Stimulated activated CD4-positive, alpha-beta T cell treated with anti-CD3 and anti-CD28 coated beads, TNF-alpha, amount 100 ng/mL, for 4 hours (primary cell): ENCODE results near the gene GABRR1.

Experiments used
- DNase-seq, 3 experiments: peaks; one replicate each; pipeline ENCODE4 v3.0.0-alpha.2; 2020; ENCODE audit warnings: low read depth in 3 of 3

GABRR1 gene

DNA sequence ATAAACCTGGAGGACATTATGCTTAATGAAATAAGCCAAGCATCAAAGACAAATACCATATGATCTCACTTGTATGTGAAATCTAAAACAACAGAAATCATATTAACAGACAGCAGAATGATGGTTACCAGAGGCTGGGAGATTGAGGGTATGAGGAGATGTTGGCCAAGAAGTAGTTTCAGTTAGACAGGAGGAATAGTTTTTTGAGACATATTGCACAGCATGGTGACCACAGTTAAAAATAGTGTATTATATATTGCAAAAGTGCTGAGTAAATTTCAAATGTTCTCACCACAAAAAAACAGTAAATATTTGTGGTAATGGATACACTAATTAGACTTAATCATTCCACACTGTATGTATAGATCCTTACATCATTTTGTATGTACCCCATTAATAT is 1.8 kb downstream of the GABRR1 start:
- no peak for DNase-seq

- no peak for DNase-seq
Observed at GRCh38 chr6:89214197-89214596, 3.0 kb downstream of the GABRR1 start.

- no peak for DNase-seq
Observed at GRCh38 chr6:89212472-89212871, 4.7 kb downstream of the GABRR1 start.

DNA sequence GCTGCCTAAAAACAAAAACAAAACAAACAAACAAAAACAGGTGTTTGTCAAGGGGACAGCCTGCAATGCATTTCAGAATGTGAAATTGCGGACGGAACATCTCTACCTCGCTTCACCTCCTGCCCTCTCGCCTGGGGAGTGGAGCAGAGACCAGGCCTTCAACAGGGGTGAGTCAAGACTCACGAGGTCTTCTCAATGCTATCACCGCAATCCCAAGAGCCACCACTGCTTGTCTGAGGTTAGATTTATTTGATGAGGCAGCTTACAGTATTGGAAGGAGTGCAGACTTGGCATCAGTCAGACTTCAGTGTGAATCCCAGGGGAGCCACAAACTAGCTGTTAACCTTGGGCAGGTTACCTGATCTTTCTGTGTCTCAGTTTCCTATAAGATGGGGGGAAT is 7.7 kb downstream of the GABRR1 start:
- no peak for DNase-seq

- no peak for DNase-seq
Observed at GRCh38 chr6:89208551-89208950, 8.6 kb downstream of the GABRR1 start.

GRCh38 chr6:89205819-89206218 is 11.3 kb downstream of the GABRR1 start:
- DNase-seq, result no peak

- no peak for DNase-seq
Observed at GRCh38 chr6:89204096-89204495, 13.1 kb downstream of the GABRR1 start.

DNA sequence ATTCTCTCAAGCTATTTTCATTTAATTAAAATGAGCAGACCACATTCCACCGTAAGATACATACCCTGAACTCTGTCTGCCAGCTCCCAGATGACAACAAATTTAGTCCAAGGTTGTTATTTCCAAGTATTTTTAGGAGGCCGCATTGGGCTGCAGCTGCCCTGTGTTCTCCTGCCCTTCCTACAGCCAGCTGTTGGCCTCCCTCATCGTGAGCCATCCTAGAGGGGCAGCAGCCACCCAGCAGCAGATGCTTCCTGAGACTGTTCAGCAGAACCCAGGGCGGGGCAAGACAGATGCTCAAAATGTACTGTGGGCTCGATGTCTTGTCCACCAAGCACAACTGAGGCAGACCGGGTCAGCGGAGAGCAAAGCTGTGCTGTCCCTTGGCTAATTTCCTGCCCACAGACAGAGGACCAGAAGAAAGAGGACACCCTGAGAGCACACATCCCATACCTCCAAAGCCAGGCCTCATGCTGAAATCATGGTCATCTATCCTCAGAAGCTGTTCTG is 16.4 kb downstream of the GABRR1 start:
- no peak for DNase-seq

- DNase-seq, result no peak
Observed at GRCh38 chr6:89199579-89199978, 17.6 kb downstream of the GABRR1 start.

- DNase-seq, result no peak
Observed at GRCh38 chr6:89198235-89198634, 18.9 kb downstream of the GABRR1 start.

GRCh38 chr6:89197141-89197540 is 20.0 kb downstream of the GABRR1 start:
- no peak for DNase-seq

DNA sequence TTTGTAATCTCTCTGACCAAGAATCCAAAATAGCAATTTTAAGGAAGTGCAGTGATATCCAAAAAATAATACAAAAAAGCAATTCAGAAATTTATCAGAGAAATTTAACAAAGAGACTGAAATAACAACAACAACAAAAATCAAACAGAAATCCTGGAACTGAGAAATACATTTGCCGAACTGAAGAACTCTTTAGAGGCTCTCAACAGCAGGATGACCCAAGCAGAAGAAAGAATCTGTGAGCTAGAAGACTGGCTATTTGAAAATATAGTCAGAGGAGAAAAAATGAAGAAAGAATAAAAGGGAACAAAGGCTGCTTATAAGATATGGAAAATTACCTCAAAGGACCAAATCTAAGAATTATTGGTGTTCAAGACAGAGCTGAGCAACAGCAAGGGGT is 22.6 kb downstream of the GABRR1 start:
- DNase-seq, result no peak

DNA sequence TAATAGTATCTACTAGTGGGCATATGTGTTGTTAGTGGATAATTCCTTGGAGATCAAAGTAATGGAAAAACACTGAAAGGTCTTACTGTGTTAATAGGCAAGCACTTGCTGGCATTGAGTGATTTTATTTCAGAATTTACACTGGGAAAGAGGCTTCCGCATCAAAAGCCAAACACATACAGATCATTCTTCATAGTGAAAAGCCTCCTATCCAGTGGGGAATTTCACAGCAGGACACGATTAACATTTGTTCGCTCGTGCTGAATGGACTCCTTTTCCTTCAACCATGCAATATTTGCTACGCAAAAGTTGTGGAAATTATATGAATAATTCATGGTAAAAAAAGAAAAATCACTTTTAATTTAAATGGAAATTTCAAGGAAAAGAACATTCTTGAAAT is 26.4 kb downstream of the GABRR1 start:
- DNase-seq, result no peak

DNA sequence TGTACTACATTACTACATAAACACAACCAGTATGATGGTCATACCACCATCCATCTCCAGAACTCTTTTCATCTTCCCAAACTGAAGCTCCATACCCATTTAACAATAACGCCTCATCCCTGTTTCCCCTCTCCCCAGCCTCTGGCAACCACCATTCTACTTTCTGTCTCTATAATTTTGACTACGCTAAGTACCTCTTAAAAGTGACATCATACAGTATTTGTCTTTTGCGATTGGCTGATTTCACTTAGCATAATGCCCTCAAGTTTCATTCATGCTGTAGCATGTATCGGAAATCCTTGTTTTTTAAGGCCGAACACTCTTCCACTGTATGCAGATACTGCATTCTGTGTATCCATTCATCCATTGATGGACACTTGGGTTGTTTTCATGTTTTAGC is 29.7 kb downstream of the GABRR1 start:
- no peak for DNase-seq

- DNase-seq, result no peak
Observed at GRCh38 chr6:89186762-89187161, 30.4 kb downstream of the GABRR1 start.

- DNase-seq, result no peak
Observed at GRCh38 chr6:89184344-89184743, 32.8 kb downstream of the GABRR1 start.

DNA sequence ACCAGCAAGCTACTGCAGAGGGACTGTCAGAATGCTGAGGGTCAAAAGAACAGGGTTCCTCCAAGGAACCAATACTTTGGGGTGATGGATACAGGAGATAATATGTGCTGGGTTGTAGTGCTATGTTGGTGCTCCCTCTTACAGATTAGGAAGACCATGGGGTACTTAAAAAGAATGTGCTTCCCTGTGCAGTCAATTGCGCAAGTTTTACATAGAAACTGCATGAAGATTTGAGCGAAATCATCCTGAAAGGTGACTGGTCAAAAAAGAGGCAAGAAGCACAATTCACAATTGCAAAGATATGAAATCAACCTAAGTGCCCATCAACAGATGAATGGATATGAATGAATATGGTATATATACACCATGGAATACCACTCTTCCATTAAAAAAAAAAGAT is 33.9 kb downstream of the GABRR1 start:
- no peak for DNase-seq

GRCh38 chr6:89180971-89181370 is 36.2 kb downstream of the GABRR1 start:
- DNase-seq, result no peak

- DNase-seq, result no peak
Observed at GRCh38 chr6:89180112-89180511, 37.0 kb downstream of the GABRR1 start.

- no peak for DNase-seq
Observed at GRCh38 chr6:89173634-89174033, 43.5 kb downstream of the GABRR1 start.

- no peak for DNase-seq
Observed at GRCh38 chr6:89172131-89172530, 45.0 kb downstream of the GABRR1 start.

GRCh38 chr6:89162047-89162371 is 55.1 kb downstream of the GABRR1 start:
- no peak for DNase-seq

DNA sequence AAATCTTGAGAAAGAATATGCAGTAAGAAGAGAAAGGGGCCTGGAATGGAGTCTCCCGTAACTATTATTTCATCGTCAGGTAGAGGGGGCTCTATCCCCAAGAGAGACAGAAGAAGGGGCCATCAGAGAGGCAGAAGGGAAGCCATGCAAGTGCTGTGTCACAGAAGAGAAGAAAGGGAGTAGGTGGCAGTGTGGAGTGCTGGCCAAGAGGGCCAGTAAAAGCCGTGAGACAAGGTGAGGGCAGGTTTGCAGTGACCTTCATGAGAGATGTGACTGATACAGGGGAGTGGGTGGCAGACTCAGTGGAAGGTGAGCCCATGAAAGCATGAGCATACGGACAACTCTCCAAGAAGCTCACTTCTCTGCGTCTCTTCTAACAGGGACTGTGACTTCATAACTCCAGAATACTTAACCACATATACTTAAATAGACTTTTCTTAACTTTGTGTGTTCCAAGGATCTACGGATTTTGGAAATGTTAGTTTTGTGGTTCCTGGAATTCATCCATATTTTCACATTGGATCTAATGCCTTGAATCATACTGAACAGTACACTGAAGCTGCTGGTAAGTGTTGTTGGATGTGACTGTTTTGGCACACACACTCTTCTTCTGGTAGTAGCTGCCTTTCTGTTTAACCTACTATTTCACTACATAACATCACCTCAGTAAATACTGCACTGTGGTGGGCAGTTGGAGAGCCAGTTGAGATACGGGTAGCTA is 55.7 kb downstream of the GABRR1 start:
- no peak for DNase-seq
